Measurements from ENCODE around the gene CTIF. TPM values are rescaled to one million over a fixed set of nuclear protein-coding genes. Genes with fewer than 3 reads are reported as not detected.

The CTIF gene
- total RNA-seq, 1 experiment from 2014 or later: 5.8 TPM

DNA sequence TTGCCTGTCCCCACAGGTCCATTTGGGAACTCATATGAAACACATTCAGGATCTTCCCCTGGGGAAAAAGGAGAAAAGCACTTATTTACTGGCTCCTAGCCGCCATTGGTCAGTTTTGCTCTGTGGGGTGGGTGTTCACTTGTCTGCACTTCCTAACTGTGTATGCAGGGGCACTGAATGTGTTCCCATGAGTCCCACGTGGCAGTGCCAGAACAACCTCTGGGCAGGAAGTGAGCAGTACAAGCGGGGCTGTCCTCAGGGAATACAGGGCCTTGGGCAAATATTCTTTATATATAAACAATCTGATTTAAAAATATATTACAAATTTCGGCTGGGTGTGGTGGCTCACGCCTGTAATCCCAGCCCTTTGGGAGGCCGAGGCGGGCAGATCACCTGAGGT lies 21.8 kb upstream of the CTIF start:
- DNase-seq: no peak
- H3K27ac ChIP-seq (ENCODE audit: low read length): no peak overlapping the region
- no peaks in the 10 kb centered on the region for H3K9me2 ChIP-seq (replicated peaks; ENCODE audit: low read length)
- H3K4me3 ChIP-seq (ENCODE audit: low read length): no peak overlapping the region
- H2AFZ ChIP-seq (ENCODE audit: low read length): no peak overlapping the region
- H3K4me1 ChIP-seq (ENCODE audit: insufficient read depth, low read length): no peaks in the 10 kb centered on the region
- BruUV-seq (replicated peaks): no TSS peak
- H3K36me3 ChIP-seq (ENCODE audit: low read depth, low read length): no peaks in the 10 kb centered on the region
- CTCF ChIA-PET: no interaction called here
- no peaks in the 10 kb centered on the region for H3K27me3 ChIP-seq (ENCODE audit: low read length)
- H4K20me1 ChIP-seq (ENCODE audit: low read length): no peaks in the 10 kb centered on the region
- H3F3A ChIP-seq (ENCODE audit: low read length, unreplicated experiment): no peaks in the 10 kb centered on the region
- no peak overlapping the region for H3K9ac ChIP-seq (ENCODE audit: low read length)
- no peak for ATAC-seq
- H3K9me3 ChIP-seq (ENCODE audit: low read length): no peaks in the 10 kb centered on the region
- POLR2A ChIA-PET (ENCODE audit: unreplicated experiment): no interaction called here
- H3K4me2 ChIP-seq (ENCODE audit: low read length): no peak overlapping the region
- H3K79me2 ChIP-seq (ENCODE audit: low read length): no peaks in the 10 kb centered on the region
- TF ChIP-seq EZH2 (IDR thresholded peaks at IDR 0.05; ENCODE audit: low read length, unreplicated experiment) (no peak), EZH2phosphoT487 (IDR thresholded peaks at IDR 0.05; ENCODE audit: borderline replicate concordance, low read length) (no peak)
- TF ChIP-seq, protein P1, sequence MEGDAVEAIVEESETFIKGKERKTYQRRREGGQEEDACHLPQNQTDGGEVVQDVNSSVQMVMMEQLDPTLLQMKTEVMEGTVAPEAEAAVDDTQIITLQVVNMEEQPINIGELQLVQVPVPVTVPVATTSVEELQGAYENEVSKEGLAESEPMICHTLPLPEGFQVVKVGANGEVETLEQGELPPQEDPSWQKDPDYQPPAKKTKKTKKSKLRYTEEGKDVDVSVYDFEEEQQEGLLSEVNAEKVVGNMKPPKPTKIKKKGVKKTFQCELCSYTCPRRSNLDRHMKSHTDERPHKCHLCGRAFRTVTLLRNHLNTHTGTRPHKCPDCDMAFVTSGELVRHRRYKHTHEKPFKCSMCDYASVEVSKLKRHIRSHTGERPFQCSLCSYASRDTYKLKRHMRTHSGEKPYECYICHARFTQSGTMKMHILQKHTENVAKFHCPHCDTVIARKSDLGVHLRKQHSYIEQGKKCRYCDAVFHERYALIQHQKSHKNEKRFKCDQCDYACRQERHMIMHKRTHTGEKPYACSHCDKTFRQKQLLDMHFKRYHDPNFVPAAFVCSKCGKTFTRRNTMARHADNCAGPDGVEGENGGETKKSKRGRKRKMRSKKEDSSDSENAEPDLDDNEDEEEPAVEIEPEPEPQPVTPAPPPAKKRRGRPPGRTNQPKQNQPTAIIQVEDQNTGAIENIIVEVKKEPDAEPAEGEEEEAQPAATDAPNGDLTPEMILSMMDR (conservative IDR thresholded peaks at IDR 0.05; ENCODE audit: low read depth, low read length): no peak
- intact Hi-C loops (cut with micrococcal nuclease): no loop called here

DNA sequence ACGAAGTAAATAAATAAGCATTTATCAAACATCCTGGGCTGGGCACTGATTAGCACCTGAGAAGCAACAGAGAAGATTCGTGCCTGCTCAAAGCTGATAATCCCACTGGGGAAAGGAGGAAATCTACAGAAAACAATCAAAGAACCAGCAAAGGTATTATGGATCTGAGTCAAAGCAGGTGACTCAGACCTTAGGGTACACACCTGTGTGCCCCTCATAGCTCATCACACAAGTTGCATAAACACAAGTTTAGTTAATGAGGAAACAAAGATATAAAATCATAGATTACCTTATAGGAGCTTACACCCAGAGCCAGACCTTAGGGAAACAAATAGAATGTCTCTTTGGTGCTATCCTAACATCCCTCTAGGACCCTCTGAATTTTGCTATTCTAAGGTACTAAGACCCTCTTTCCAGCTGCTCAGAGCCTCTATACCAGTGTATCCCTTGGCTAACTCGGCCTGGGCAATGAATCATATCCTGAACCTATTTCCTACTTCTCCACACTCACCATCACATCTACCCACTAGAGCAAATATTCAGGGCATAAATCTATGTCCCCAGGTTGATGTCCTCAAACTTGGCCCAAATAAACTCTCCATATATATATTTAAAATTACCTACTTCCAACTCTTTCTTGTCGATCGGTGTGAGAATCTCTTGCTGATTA lies 19.3 kb upstream of the CTIF start:
- Histone ChIP-seq H4K20me1 (ENCODE audit: low read length) (no peaks in the 10 kb centered on the region), H3K27ac (ENCODE audit: low read length) (no peak overlapping the region), H3K79me2 (ENCODE audit: low read length) (no peaks in the 10 kb centered on the region), H3K9ac (ENCODE audit: low read length) (no peak overlapping the region), H3K27me3 (ENCODE audit: low read length) (no peaks in the 10 kb centered on the region), H3K4me2 (ENCODE audit: low read length) (no peak overlapping the region), H2AFZ (ENCODE audit: low read length) (no peak overlapping the region), H3F3A (ENCODE audit: low read length, unreplicated experiment) (no peaks in the 10 kb centered on the region), H3K9me2 (replicated peaks; ENCODE audit: low read length) (no peaks in the 10 kb centered on the region), H3K4me1 (ENCODE audit: insufficient read depth, low read length) (no peaks in the 10 kb centered on the region), H3K36me3 (ENCODE audit: low read depth, low read length) (no peaks in the 10 kb centered on the region), H3K4me3 (ENCODE audit: low read length) (no peak overlapping the region), H3K9me3 (ENCODE audit: low read length) (no peaks in the 10 kb centered on the region)
- no TSS peak for BruUV-seq (replicated peaks)
- DNase-seq: no peak
- intact Hi-C loops (cut with micrococcal nuclease): no loop called here
- CTCF ChIA-PET: no interaction called here
- TF ChIP-seq EZH2 (IDR thresholded peaks at IDR 0.05; ENCODE audit: low read length, unreplicated experiment): no peak
- TF ChIP-seq EZH2phosphoT487 (IDR thresholded peaks at IDR 0.05; ENCODE audit: borderline replicate concordance, low read length): no peak
- TF ChIP-seq, protein P1 (conservative IDR thresholded peaks at IDR 0.05; ENCODE audit: low read depth, low read length): no peak
- no peak for ATAC-seq
- POLR2A ChIA-PET (ENCODE audit: unreplicated experiment): no interaction called here

DNA sequence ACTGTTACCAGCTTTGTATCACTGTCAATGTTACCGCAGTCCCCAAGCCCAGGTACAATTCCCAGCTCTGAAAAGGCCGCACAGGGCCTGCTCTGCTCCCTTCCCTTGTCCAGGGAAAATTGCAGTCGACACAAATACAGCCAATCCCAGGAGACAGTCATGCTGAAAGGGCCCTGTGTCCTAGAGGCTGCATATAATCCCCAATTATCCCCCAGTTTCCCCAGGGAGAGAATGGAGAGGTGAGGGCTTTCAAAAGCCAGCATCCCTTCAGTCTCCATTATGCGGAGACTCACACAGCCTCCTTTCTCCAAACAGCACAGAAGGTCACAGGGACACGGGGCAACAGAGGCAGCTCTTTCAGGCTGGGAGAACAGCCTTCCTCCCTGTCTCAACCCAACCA lies 17.1 kb upstream of the CTIF start:
- no peaks in the 10 kb centered on the region for H3K4me1 ChIP-seq (ENCODE audit: insufficient read depth, low read length)
- intact Hi-C loops (cut with micrococcal nuclease): no loop called here
- DNase-seq (no peak), ATAC-seq (no peak)
- H4K20me1 ChIP-seq (ENCODE audit: low read length): no peaks in the 10 kb centered on the region
- ChIA-PET POLR2A (ENCODE audit: unreplicated experiment) (no interaction called here), CTCF (no interaction called here)
- H3K9me3 ChIP-seq (ENCODE audit: low read length): no peaks in the 10 kb centered on the region
- no peaks in the 10 kb centered on the region for H3F3A ChIP-seq (ENCODE audit: low read length, unreplicated experiment)
- no peaks in the 10 kb centered on the region for H3K79me2 ChIP-seq (ENCODE audit: low read length)
- H3K27ac ChIP-seq (ENCODE audit: low read length): no peak overlapping the region
- H3K9ac ChIP-seq (ENCODE audit: low read length): no peak overlapping the region
- H2AFZ ChIP-seq (ENCODE audit: low read length): no peak overlapping the region
- H3K9me2 ChIP-seq (replicated peaks; ENCODE audit: low read length): no peaks in the 10 kb centered on the region
- H3K4me2 ChIP-seq (ENCODE audit: low read length): no peak overlapping the region
- no TSS peak for BruUV-seq (replicated peaks)
- H3K27me3 ChIP-seq (ENCODE audit: low read length): no peaks in the 10 kb centered on the region
- H3K4me3 ChIP-seq (ENCODE audit: low read length): no peak overlapping the region
- H3K36me3 ChIP-seq (ENCODE audit: low read depth, low read length): no peaks in the 10 kb centered on the region
- TF ChIP-seq, protein P1 (conservative IDR thresholded peaks at IDR 0.05; ENCODE audit: low read depth, low read length): no peak
- TF ChIP-seq EZH2 (IDR thresholded peaks at IDR 0.05; ENCODE audit: low read length, unreplicated experiment) (no peak), EZH2phosphoT487 (IDR thresholded peaks at IDR 0.05; ENCODE audit: borderline replicate concordance, low read length) (no peak)
